RWPE2 (cell line): Measurements from ENCODE around the gene EMC8.

Experiments
- ATAC-seq: fragments of 200-7000 bp; cut with Tn5 transposase; 3 replicates; pipeline ENCODE4 v1.9.1; 2021; ENCODE audit warnings: low read depth
- DNase-seq: peaks from one replicate; pipeline ENCODE4 v3.0.0-alpha.2; 2020; ENCODE audit warnings: low spot score
- H3K27ac ChIP-seq: fragments of 450-650 bp; 2 replicates; pipeline ENCODE4 v1.5.1; 2017; ENCODE audit warnings: mild to moderate bottlenecking; ENCODE audit not compliant: poor library complexity, severe bottlenecking
- H3K27me3 ChIP-seq: fragments of 250-450 bp; sonication (Bioruptor Pico); 2 replicates; pipeline ENCODE4 v1.5.1; 2021; ENCODE audit warnings: mild to moderate bottlenecking, moderate library complexity; ENCODE audit not compliant: insufficient read depth, poor library complexity, severe bottlenecking
- H3K36me3 ChIP-seq: fragments of 250-450 bp; sonication (Bioruptor Pico); 2 replicates; pipeline ENCODE4 v1.5.1; 2020; ENCODE audit warnings: low read depth, mild to moderate bottlenecking, moderate library complexity
- H3K4me1 ChIP-seq: fragments of 250-450 bp; sonication (Bioruptor Pico); 2 replicates; pipeline ENCODE4 v1.5.1; 2021; ENCODE audit warnings: mild to moderate bottlenecking, moderate library complexity; ENCODE audit not compliant: insufficient read depth, poor library complexity, severe bottlenecking
- H3K4me3 ChIP-seq: fragments of 250-450 bp; sonication (Bioruptor Pico); 2 replicates; pipeline ENCODE4 v1.5.1; 2021; ENCODE audit warnings: mild to moderate bottlenecking, moderate library complexity; ENCODE audit not compliant: severe bottlenecking
- H3K9me3 ChIP-seq: fragments of 250-450 bp; sonication (Bioruptor Pico); 2 replicates; pipeline ENCODE4 v1.5.1; 2021; ENCODE audit warnings: mild to moderate bottlenecking, moderate library complexity; ENCODE audit not compliant: severe bottlenecking
- TF ChIP-seq, protein P1 (sequence below): fragments of 450-650 bp; IDR thresholded peaks from one replicate; pipeline ENCODE4 v1.5.1; 2017; ENCODE audit warnings: mild to moderate bottlenecking, moderate library complexity; ENCODE audit not compliant: poor library complexity, severe bottlenecking

The EMC8 gene

DNA sequence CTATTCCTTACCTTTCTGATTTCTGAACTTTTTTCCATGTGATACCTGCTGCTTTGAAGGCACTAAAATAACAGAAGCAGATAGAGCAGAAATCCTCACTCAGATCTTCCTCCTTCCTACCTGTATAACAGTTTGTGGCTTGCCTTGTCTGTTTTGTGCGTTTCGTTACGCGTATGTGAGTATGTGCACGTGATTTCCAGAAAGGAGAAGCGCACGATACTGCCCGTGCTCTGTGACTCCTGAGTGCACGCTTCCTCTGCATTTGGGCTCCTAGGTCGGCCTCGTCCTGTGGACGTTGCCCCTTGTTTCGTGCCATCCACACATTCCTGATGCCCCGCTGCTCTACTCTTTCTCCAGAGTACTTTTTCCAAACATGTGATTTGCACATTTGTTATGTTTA lies 4.2 kb upstream of the EMC8 start:
- peaks cover 73% of the 10 kb centered on the region for H3K36me3 ChIP-seq
- H3K9me3 ChIP-seq = no peaks in the 10 kb centered on the region
- DNase-seq = no peak
- peaks cover 7% of the 10 kb centered on the region for H3K4me1 ChIP-seq
- TF ChIP-seq, protein P1, sequence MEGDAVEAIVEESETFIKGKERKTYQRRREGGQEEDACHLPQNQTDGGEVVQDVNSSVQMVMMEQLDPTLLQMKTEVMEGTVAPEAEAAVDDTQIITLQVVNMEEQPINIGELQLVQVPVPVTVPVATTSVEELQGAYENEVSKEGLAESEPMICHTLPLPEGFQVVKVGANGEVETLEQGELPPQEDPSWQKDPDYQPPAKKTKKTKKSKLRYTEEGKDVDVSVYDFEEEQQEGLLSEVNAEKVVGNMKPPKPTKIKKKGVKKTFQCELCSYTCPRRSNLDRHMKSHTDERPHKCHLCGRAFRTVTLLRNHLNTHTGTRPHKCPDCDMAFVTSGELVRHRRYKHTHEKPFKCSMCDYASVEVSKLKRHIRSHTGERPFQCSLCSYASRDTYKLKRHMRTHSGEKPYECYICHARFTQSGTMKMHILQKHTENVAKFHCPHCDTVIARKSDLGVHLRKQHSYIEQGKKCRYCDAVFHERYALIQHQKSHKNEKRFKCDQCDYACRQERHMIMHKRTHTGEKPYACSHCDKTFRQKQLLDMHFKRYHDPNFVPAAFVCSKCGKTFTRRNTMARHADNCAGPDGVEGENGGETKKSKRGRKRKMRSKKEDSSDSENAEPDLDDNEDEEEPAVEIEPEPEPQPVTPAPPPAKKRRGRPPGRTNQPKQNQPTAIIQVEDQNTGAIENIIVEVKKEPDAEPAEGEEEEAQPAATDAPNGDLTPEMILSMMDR = no peak
- no peak for ATAC-seq
- H3K27ac ChIP-seq = no peak overlapping the region
- H3K4me3 ChIP-seq = no peak overlapping the region
- H3K27me3 ChIP-seq = no peaks in the 10 kb centered on the region

DNA sequence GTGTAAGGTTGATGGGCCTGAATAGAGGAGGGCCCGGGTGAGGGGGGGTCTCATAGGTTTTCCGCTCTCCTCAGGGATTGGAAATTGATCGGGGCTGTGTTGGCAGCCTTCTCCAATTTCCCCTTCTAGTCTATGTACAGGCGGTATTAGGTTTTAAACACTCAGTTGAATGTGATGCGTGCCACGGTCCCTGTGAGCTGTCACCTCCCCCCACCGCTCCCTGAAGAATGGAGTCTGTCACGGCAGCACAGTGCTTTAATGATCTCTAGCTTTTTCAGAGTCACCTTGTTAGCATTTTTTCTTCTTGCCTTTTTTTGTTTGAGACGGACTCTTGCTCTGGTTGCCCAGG lies 951 bp upstream of the EMC8 start:
- Histone ChIP-seq H3K27me3 (no peaks in the 10 kb centered on the region), H3K36me3 (peaks cover 79% of the 10 kb centered on the region), H3K4me1 (peaks cover 16% of the 10 kb centered on the region), H3K27ac (peak overlapping the region; percentile 74), H3K9me3 (no peaks in the 10 kb centered on the region), H3K4me3 (peak overlapping the region; percentile 91)
- TF ChIP-seq, protein P1 = no peak
- DNase-seq (no peak), ATAC-seq (peak; percentile 2; the same call in 1 of the 3 replicates)

DNA sequence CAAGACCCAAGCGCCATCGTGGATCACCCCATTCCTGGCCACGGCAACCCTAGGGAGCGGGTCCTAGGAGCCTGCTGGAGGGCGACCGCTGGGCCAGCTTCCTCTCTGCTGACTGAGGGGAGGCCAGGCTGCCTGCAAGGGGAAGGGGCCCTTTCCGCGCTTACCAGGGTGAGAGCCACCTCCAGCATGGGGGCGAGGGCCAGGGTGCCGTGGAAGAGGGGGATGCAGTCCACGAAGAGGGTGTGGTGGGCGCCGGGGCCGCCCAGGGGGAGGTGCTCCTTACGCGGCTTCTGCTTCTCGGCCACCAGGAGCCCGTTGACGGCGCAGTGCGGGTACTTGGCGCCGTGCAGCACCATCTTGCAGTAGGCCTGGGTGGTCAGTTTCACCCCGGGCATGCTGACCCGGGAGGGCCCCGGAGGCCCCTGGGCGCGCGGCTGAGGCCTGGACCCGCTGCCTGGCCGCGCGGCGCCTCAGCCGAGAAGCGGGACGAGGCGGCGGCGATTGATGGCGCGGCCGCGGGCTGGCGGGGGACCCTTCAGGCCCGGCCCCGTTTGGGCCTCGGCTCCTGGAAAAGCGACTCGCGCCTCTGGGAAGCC lies 345 bp downstream of the EMC8 start:
- H3K4me3 ChIP-seq = peak overlapping the region; percentile 91
- TF ChIP-seq, protein P1 = no peak
- peaks cover 79% of the 10 kb centered on the region for H3K36me3 ChIP-seq
- H3K4me1 ChIP-seq = peaks cover 16% of the 10 kb centered on the region
- ATAC-seq = peak; percentile 48
- H3K27ac ChIP-seq = peak overlapping the region; percentile 74
- DNase-seq = no peak
- H3K9me3 ChIP-seq = no peaks in the 10 kb centered on the region
- H3K27me3 ChIP-seq = no peaks in the 10 kb centered on the region

DNA sequence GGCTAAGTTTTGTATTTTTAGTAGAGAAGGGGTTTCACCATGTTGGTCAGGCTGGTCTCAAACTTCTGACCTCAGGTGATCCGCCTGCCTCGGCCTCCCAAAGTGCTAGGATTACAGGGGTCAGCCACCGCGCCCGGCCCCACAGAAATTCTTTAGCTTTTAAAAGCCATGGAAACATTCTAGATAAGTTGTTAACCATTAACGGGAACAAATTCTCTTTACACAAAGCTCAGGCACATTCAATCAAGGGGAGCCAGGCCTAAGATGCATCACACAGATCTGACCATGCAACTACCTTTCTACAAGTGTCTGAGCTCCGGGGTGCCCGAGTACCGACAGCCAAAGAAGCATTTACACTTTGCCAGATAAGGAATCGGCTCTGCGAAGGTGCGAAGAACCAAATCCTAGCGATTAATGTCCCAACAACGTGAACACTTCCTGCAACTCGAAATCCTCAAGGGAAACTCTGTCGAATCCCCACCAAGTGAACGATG lies 1.0 kb downstream of the EMC8 start:
- Histone ChIP-seq H3K27ac (peak overlapping the region; percentile 74), H3K4me1 (peaks cover 16% of the 10 kb centered on the region), H3K27me3 (no peaks in the 10 kb centered on the region), H3K36me3 (peaks cover 79% of the 10 kb centered on the region), H3K9me3 (no peaks in the 10 kb centered on the region), H3K4me3 (peak overlapping the region; percentile 91)
- TF ChIP-seq, protein P1 = no peak
- DNase-seq (no peak), ATAC-seq (no peak)

DNA sequence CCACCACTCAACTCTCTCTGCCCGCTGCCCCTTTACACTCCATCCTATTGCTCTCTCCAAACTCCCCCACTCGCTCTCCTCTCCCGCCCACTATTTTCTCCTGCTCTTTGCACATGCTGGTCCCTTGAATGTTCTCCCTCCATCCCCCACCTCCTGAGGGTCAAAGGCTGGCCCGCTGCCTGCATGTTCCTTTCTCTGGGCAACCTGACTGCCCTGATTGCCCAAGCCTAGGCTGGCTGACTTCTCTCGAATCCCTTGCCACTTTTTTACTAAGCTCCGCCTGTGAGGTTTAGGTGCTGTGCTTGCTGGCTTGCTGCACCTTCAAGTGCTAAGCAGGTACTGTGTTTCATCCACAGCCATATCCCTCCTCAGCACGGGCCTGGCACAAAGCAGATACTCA lies 2.7 kb downstream of the EMC8 start:
- no peak for ATAC-seq

More for the DNA sequence above, 2.7 kb downstream of the EMC8 start:
- TF ChIP-seq, protein P1 = no peak
- peaks cover 79% of the 10 kb centered on the region for H3K36me3 ChIP-seq
- peaks cover 16% of the 10 kb centered on the region for H3K4me1 ChIP-seq
- no peak overlapping the region for H3K27ac ChIP-seq
- H3K9me3 ChIP-seq = no peaks in the 10 kb centered on the region
- DNase-seq = no peak
- no peak overlapping the region for H3K4me3 ChIP-seq
- H3K27me3 ChIP-seq = no peaks in the 10 kb centered on the region
